GM13976 (cell line): Measurements from ENCODE around the gene RANGAP1.

Experiments used
- DNase-seq: peaks from one replicate; pipeline ENCODE4 v3.0.0; 2012; ENCODE audit warnings: low spot score
- CTCF ChIP-seq: IDR thresholded peaks from 2 replicates; pipeline ENCODE4 v1.5.1; 2012; ENCODE audit warnings: borderline replicate concordance, mild to moderate bottlenecking; ENCODE audit not compliant: insufficient read depth; ENCODE audit errors: extremely low read depth, missing control alignments, control extremely low read depth
- in situ Hi-C: fragments of 300-500 bp; cut with MboI; formaldehyde crosslinking; loops from one replicate; pipeline ENCODE4 v1.12.0; 2022; ENCODE audit warnings: low sequenced_read_pairs, mixed read lengths, inconsistent platforms; ENCODE audit not compliant: unreplicated experiment

Gene RANGAP1

GRCh38 chr22:41308544-41308947 lies 22.6 kb upstream of the RANGAP1 start:
- in situ Hi-C loops = no loop called here
- no peak for DNase-seq
- no peak for TF ChIP-seq CTCF

- TF ChIP-seq CTCF = no peak
- no peak for DNase-seq
- in situ Hi-C loops = no loop called here
Measured at GRCh38 chr22:41308054-41308453, 22.1 kb upstream of the RANGAP1 start.

- no peak for TF ChIP-seq CTCF
- DNase-seq = no peak
- in situ Hi-C loops = no loop called here
Measured at GRCh38 chr22:41305646-41306045, 19.7 kb upstream of the RANGAP1 start.

GRCh38 chr22:41302811-41303210 lies 16.8 kb upstream of the RANGAP1 start:
- in situ Hi-C loops = no loop called here
- no peak for TF ChIP-seq CTCF
- no peak for DNase-seq

DNA sequence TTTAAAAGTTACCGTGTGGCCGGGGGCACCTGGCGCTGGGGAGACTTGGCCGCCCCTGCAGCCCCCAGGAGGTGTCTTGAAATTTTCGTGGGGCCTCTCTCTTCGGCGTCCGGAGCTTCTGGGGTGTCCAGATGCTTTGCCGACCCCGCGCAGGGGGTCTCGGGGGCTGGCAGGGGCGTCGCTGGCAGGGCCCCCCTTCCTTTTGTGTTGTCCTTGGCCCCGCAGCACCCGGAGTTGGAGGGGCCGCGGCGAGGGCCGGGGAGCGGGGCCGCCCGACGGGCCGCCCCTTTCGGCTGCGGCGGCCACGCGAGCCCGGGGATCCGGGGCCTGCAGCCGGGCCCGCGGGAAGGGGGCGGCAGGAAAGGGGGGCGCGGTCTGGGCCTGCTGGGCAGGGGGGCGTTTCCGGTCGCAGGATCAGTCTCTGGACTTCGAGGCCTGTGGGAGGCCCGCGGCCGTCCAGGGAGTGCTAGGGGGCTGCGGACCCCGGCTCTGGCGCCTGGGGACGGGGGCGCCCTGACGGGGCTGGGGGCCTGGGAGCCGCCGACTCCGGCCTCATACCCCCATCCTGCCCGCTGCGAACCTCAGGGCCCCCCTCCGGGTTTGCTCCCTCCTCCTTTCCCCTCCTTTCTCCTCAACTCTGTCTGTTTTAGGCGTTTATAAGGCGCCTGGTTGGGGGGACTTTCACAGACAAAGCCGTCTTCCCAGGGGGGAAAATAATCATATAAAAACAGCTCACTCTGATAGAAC lies 16.2 kb upstream of the RANGAP1 start:
- in situ Hi-C loops = no loop called here
- TF ChIP-seq CTCF = no peak
- peak; percentile 52 for DNase-seq

GRCh38 chr22:41301085-41302020 lies 15.4 kb upstream of the RANGAP1 start, which contains the start of gene ZC3H7B:
TSS of gene ZC3H7B (plus strand) at chr22:41301525. CDS start at chr22:41320661, 19,136 bp downstream.
- peak; percentile 53 for TF ChIP-seq CTCF
- in situ Hi-C loops = no loop called here
- DNase-seq = peak; percentile 97
